GM18909 (cell line): Measurements from ENCODE around the gene SARS2.
"Not testable (repeated sequence)": the region's sequence is repeated elsewhere in the genome, so short reads cannot be mapped to it uniquely, and the experiment has no call there.

Source experiments
- ATAC-seq: cut with Tn5 transposase; IDR thresholded peaks from one replicate; pipeline ENCODE4 v1.9.1; 2021; ENCODE audit warnings: mild to moderate bottlenecking; ENCODE audit not compliant: unreplicated experiment, poor library complexity

SARS2 gene

GRCh38 chr19:38929929-38930775 lies at the start of gene SARS2:
Gene SARS2, minus strand, starts transcription at chr19:38930763. Its CDS starts 27 bp downstream, at chr19:38930736.
- peak; percentile 79 for ATAC-seq

DNA sequence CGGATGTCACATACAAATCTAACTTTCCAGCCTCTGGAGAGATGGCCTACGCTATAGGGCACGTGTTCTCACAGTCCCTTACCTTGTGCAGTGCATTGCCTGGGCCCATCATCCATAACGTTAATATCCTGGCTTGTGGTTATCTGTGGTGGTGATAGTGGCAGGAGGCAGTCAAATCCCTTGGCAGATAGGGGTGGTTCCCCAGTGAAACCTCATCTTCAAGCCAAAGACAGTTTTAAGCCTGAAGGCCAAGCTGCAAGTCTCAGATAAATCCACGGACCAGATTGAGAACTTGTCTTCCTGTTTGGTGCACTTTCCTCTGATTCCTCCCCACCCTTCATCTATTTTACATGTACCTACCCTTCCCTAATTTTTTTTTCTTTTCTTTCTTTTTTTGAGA lies 49.2 kb upstream of the SARS2 start:
- ATAC-seq: no peak

DNA sequence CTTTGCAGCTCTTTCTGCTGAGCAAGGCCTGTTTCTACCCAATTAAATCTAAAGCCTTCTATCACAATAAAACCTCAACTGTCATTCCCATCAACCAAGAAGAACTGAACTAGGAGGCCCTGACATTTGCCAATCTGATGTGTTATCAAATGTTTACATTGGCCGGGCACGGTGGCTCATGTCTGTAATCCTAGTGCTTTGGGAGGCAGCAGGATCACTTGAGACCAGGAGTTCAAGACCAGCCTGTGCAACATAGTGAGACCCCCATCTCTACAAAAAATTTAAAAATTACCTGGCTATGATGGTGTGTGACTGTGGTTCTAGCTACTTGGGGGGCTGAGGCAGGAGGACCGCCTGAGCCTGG lies 47.7 kb upstream of the SARS2 start:
- ATAC-seq: no peak

DNA sequence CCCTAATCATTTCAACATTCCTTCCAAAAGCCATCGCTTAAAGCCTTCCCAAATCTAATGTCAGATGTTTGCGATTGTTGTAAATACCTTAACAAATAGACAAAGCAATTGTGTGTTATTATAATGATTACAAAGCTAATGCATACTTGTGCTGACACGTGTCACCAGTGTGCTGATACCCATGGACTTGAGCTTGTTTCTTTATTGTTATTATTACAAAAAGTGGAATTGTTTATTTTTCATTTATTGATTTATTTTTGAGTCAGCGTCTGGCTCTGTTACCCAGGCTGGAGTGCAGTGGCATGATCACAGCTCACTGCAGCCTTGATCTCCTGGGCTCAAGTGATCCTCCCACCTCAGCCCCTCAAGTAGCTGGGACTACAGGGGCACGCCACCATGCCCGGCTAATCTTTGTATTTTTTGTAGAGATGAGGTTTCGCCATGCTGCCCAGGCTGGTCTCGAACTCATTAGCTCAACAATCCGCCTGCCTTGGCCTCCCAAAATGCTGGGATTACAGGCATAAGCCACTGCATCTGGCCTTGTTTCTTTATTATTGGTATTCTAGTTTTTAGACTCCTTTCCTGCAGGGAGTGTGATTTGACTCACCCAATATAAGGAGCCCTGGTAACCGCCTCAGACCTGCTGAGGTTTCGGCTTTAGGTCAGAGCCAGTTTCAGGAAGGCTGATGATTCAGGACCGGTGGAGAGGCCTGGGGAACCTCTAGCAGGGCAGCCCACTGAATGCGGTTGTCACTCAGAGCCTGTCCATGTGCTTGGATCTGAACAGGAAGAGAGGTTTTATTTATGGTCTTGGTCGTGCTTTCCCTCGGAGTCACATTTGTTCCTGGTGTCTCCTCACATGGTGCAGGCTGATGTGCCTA lies 47.1 kb upstream of the SARS2 start:
- no peak for ATAC-seq

- ATAC-seq: no peak
These were observed 45.3 kb upstream of the SARS2 start for GRCh38 chr19:38975861-38976271.

DNA sequence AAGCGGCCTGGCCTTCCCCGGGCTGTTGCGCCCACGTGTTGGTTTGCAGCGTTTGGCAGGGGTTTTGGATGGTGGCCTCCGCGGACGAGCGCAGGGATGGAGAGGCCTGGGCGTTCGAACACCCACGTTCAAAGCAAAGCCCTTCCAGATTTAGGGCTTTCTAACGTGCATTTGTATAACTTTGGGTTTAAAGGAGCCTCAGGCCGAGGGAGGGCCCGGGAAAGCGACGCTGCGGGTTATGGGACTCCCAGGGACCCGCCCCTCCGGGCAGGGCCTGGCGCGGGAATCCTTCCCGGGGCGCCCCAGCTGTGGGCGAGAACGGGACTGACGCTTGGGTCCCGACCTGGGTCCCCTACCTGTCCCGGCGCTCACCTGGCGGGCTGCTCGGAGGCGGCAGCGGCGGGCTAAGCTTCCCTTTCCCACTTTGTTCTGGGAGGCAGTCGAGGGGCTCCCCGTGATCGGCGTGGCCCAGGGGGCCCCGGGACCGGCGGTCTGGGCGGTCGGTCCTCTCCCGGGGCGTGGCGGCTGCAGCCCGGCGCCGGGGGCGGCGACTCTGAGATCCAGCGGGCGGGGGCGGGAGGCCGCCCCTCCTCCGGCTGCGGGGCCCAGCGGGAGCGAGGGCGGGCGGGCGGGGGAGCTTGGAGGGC lies 44.8 kb upstream of the SARS2 start, which contains the start of gene FBXO17:
Gene FBXO17, minus strand, starts transcription at position 529 of the 647 bp plus-strand sequence. CDS start 25,423 bp downstream, outside the sequence.
- no peak for ATAC-seq

DNA sequence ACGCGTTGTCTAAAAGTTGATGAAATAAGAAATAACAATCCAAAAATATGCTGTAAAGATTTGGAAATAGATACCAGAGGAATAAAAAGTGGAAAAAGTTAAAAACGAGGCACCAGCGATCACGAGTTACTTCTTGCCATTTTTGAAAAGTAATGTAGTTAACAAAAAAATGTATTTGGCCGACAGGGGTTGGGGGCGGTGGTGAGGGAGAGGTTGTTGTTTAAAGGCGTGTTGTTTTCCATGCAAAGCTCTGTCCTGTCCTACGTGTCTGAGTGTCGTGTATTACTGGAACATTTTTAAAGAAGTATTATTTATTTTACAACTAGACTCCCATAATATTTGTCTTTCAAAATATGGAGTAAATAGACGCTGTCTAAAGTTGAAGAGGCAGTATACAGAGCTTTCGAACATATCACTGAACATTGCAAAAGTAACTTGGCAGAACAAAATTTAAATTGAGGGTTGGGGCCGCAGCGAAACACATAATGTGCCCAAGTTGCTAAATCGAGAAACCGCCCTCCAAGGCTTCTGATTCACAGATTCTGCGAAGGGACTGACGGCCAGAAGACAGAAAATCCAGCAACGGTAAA lies 44.2 kb upstream of the SARS2 start:
- ATAC-seq: no peak

DNA sequence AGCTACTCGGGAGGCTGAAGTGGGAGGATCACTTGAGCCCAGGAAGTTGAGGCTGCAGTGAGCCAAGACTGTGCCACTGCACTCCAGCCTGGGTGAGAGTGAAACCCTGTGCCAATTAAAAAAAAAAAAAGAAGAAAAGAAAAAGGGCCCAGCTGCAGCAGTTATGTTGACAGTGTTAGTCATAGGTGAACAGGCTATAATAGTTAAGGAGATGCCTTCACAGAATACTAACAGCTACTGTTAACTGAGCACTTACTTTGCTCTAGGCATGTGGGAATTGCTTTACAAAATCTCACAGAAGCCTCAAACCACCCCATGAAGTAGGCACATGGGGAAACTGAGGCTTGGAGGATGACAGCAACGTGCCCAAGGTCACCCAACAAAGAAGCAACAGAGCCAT lies 41.1 kb upstream of the SARS2 start:
- ATAC-seq: no peak

DNA sequence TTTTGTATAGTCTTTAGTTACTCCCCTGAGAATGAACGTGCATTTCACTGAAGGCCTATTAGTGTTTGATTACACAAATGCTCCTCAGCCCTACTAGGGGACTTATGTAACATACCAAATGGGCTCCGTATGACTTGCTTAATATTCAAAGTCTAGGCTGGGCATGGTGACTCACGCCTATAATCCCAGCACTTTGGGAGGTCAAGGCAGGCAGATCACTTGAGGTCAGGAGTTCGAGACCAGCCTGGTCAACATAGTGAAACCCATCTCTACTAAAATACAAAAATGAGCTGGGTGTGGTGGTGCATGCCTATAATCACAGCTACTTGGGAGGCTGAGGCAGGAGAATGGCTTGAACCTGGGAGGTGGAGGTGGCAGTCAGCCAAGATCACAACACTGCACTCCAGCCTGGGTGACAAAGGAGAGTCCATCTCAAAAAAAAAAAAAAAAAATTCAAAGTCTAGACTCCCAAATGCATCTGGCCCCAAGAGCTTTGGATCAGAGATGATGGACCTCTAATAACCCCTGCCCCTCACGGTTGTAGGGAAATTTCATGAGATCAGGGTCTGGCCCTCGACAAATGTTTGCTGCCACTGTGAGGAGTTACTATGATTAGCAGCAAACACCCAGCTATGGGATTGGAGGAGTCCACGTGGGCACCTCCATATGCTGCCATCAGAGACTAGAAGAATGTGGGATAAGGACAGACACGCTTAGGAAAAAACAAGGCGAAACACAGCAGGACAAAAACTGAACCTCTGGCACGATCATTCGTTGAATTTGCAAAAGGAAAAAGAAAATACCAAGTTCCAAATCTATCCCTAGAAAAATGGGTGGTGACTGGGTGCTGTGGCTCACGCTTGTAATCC lies 40.3 kb upstream of the SARS2 start:
- ATAC-seq: no peak

GRCh38 chr19:38966149-38966548 lies 35.6 kb upstream of the SARS2 start:
- not testable (repeated sequence) for ATAC-seq

DNA sequence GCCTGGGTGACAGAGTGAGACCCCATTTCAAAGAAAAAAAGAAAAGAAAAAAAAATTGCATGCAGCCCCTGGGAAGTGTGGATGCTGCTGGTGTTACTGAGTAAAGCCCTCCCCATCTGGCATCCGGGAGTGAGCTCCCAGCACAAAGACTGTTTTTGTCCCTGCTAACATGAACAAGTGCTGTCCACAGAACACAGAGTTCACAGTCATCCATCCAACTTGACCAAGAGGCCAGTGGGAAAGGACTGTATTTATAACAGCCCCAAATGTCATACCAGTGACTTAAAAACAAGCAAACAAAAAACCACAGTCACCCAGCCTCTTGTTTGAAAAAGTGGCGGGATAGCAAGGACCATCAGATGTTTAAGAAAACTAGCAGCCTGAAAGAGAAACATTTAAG lies 34.2 kb upstream of the SARS2 start:
- ATAC-seq: no peak

DNA sequence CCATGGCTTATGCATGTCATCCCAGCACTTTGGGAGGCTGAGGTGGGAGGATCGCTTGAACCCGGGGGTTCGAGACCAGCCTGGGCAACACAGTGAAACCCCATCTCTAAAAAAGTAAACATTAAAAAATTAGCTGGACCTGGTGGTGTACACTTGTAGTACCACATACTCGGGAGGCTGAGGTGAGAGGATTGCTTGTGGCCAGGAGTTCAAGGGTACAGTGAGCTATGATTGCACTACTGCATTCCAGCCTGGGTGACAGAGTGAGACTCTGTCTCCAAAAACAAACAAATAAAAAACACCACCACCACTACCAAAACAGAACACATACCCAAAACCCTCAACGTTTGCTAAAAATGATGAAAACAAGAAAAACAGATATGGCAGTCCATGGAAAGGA lies 29.1 kb upstream of the SARS2 start:
- ATAC-seq: no peak

DNA sequence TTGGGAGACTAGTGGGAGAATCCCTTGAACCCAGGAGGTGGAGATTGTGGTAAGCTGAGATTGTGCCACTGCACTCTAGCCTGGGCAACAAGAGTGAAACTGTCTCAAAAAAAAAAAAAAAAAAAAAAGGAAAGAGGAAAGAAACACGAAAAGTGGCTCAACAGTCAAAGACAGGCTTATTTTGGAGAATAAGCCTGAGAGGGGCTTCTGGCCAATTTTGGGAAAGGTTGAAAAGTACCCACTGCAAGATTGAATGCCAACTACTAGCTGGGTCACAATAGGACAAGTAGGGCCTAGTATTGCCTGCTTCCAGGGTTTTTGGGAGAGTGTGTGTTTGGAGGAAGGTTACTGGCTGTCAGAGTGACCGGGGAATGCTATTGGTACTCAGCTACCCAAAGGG lies 27.7 kb upstream of the SARS2 start:
- ATAC-seq: no peak

GRCh38 chr19:38956264-38956663 lies 25.7 kb upstream of the SARS2 start:
- ATAC-seq: no peak

DNA sequence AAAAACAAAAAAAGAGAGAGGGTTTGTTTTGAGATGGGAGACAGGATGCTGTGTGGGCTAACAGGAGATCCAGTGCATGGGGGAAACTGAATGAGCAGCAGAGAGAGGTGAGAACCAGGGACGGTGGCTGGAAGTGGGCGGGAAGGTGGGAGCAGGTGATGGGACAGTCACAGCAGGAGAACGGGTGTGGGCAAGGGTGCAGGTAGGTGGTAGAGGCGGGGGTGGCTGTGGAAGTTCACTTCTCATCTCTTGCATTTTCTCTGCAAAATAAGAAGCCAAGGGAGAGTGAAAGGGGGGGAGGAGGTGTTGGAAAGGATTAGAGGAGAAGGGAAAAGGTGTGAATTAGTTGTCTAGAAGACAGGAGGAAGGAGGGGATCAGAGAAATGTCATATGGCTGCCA lies 23.1 kb upstream of the SARS2 start:
- no peak for ATAC-seq

- ATAC-seq: no peak
These were observed 22.0 kb upstream of the SARS2 start for GRCh38 chr19:38952395-38953165.

GRCh38 chr19:38951187-38951586 lies 20.6 kb upstream of the SARS2 start:
- no peak for ATAC-seq

DNA sequence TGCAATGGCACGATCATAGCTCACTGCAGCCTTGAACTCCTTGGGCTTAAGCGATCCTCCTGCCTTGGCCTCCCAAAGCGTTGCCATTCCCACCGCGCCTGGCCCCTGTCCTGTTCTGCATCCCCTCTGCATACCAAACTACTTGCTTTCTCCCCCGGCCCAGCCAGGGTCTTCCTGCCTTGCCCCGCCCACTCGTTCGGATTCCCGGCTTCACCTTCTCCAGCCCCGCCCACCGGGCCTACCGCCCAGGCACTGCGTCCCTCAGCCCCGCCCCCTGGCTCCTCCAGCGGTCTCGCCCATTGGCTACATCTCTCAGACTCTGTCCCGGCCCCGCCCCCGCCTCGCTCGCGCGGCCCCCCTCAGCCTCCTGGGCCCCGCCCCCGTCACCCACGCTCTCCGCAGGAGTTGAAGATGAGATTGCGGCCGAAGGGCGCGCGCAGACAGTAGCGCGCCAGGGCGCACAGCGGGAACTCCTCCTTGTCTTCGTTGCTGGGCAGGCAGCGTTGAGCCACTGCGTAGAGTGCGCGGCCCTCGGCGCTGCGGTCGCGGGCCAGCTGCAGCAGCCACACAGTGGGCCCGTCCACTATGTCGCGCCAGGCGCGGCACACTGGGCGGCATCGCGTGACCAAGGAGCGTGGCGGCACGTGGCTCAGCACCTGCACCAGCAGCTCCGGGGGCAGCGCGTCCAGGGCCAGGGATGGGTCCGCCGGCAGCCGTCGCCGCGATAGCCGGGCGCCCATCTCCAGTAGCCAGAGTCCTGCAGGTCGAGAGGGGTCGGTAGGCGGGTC lies 19.2 kb upstream of the SARS2 start:
- ATAC-seq: no peak
